ENCODE measurements around the gene CEP192.

The CEP192 gene

DNA sequence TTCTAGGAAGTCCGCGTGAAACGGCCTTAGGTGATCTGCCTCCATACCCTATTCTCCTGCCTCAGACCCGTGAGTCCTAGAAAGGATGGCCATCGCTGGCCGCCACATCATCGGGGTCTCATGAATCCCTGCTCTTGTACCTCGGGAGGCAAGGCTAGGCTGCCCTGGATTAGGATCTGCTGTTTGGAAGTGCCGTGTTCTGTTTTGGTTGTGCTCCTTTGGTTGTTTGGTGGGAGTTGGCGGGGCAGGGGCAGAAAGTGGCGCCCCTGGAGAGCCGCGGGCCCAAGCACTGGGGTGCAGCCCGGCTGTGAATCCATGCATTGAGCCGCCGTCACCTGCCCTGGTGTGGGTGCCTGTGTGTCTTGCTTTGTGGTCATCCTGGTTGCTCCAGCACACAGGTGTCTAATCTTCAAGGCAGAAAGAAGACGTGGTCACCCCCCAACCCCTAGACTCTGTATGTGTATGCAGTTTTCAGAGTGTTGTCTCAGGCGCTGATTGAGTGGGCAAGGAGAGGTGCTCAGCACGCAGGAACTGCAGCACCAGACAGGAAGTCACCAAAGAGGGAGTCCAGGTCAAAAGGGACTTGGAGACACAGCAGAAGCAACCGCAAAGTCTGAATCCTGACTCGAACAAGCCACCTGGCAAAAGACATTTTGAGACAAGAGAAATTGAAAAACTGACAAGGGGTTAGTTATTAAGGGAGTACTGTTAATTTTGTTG, 147.4 kb downstream of the CEP192 start:
- H3K4me1 Mint-ChIP-seq (ENCODE audit: low read depth): peaks cover 21% of the 10 kb centered on the region
- peaks cover 5% of the 10 kb centered on the region for H3K36me3 Mint-ChIP-seq (ENCODE audit: low read depth)
- peaks cover 15% of the 10 kb centered on the region for H3K27me3 Mint-ChIP-seq (ENCODE audit: low read depth)
- H3K27ac Mint-ChIP-seq: peak overlapping the region; percentile 85
- DNase-seq (ENCODE audit: low spot score): no peak
- peak overlapping the region; percentile 95 for H3K4me3 Mint-ChIP-seq
- H3K9me3 Mint-ChIP-seq: peaks cover 10% of the 10 kb centered on the region

- Mint-ChIP-seq H3K4me1 (ENCODE audit: low read depth) (peaks cover 21% of the 10 kb centered on the region), H3K36me3 (ENCODE audit: low read depth) (peaks cover 5% of the 10 kb centered on the region), H3K27ac (no peak overlapping the region), H3K27me3 (ENCODE audit: low read depth) (peaks cover 15% of the 10 kb centered on the region), H3K4me3 (no peak overlapping the region), H3K9me3 (peaks cover 12% of the 10 kb centered on the region)
- DNase-seq (ENCODE audit: low spot score): no peak
Observed at GRCh38 chr18:13139885-13140450, 148.8 kb downstream of the CEP192 start.

- peaks cover 7% of the 10 kb centered on the region for H3K27me3 Mint-ChIP-seq (ENCODE audit: low read depth)
- no peak overlapping the region for H3K27ac Mint-ChIP-seq
- peaks cover 5% of the 10 kb centered on the region for H3K36me3 Mint-ChIP-seq (ENCODE audit: low read depth)
- H3K4me1 Mint-ChIP-seq (ENCODE audit: low read depth): peaks cover 17% of the 10 kb centered on the region
- no peak overlapping the region for H3K4me3 Mint-ChIP-seq
- no peak for DNase-seq (ENCODE audit: low spot score)
- peaks cover 19% of the 10 kb centered on the region for H3K9me3 Mint-ChIP-seq
Observed at GRCh38 chr18:13141209-13141608, 150.0 kb downstream of the CEP192 start.

GRCh38 chr18:13145636-13146190, 154.6 kb downstream of the CEP192 start:
- Mint-ChIP-seq H3K4me3 (no peak overlapping the region), H3K4me1 (ENCODE audit: low read depth) (peaks cover 2% of the 10 kb centered on the region), H3K27me3 (ENCODE audit: low read depth) (peaks cover 21% of the 10 kb centered on the region), H3K27ac (no peak overlapping the region), H3K9me3 (peaks cover 13% of the 10 kb centered on the region), H3K36me3 (ENCODE audit: low read depth) (no peaks in the 10 kb centered on the region)
- DNase-seq (ENCODE audit: low spot score): no peak

DNA sequence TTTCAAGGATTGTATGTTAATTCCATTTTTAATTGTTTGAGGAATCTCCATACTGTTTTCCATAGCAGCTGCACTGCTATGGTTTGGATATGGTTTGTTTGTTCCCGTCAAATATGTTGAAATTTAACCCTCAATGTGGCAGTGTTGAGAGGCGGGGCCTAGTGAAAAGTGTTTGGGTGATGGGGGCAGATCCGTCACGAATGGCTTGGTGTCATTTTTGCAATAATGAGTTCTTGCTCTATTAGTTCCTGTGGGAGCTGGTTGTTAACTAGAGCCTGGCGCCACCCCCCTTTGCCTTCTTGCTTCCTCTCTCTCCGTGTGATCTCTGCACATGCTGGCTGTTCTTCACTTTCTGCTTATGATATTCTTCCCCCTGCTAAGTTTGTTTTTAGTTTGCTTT, 156.0 kb downstream of the CEP192 start:
- no peak overlapping the region for H3K4me3 Mint-ChIP-seq
- peaks cover 2% of the 10 kb centered on the region for H3K4me1 Mint-ChIP-seq (ENCODE audit: low read depth)

DNA sequence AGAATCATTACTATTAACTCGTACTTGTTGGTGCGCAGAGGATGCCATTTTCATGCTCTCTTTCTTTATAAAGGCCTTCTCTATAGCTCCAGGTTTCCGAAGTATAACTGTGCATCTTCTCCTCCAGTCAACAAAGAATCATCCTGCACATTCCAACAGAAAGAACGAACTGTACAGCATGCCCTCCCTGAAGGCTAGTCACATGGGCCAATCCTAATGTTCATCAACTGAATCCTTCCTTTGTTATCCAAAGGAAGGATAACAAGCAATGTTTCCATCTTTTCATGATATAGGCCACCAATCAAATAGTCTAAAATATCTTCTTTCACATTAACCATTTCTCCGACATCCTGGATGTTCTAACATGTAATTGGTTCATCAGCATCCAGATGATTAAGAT, 160.5 kb downstream of the CEP192 start:
- peaks cover 14% of the 10 kb centered on the region for H3K9me3 Mint-ChIP-seq
- H3K4me1 Mint-ChIP-seq (ENCODE audit: low read depth): peaks cover 2% of the 10 kb centered on the region
- DNase-seq (ENCODE audit: low spot score): no peak
- H3K4me3 Mint-ChIP-seq: no peak overlapping the region
- peaks cover 34% of the 10 kb centered on the region for H3K27me3 Mint-ChIP-seq (ENCODE audit: low read depth)
- H3K36me3 Mint-ChIP-seq (ENCODE audit: low read depth): no peaks in the 10 kb centered on the region
- H3K27ac Mint-ChIP-seq: no peak overlapping the region

More for the DNA sequence above, 156.0 kb downstream of the CEP192 start:
- Mint-ChIP-seq H3K9me3 (peaks cover 13% of the 10 kb centered on the region), H3K36me3 (ENCODE audit: low read depth) (no peaks in the 10 kb centered on the region), H3K27me3 (ENCODE audit: low read depth) (peaks cover 26% of the 10 kb centered on the region), H3K27ac (no peak overlapping the region)
- no peak for DNase-seq (ENCODE audit: low spot score)

DNA sequence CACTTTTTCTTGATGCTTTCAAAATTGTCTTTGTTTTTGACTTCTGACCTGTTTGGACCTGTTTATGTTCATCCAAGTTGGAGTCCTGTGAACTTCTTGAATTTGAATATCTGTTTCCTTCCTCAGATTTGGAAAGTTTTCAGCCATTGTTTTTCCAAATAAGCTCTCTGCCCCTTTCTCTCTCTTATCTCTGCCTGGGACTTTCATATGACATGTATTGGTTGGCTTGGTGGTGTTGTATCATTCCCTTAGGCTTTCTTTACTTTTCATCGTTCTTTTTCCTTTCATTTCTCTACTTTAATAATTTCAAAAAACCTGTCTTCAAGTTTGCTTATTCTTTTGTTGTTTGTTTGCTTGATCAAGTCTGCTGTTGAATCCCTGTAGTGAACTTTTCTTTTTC, 167.3 kb downstream of the CEP192 start:
- H3K4me3 Mint-ChIP-seq: no peak overlapping the region
- H3K36me3 Mint-ChIP-seq (ENCODE audit: low read depth): peaks cover 5% of the 10 kb centered on the region
- H3K4me1 Mint-ChIP-seq (ENCODE audit: low read depth): no peaks in the 10 kb centered on the region
- no peak overlapping the region for H3K27ac Mint-ChIP-seq
- peaks cover 8% of the 10 kb centered on the region for H3K27me3 Mint-ChIP-seq (ENCODE audit: low read depth)
- no peak for DNase-seq (ENCODE audit: low spot score)
- H3K9me3 Mint-ChIP-seq: peaks cover 38% of the 10 kb centered on the region

DNA sequence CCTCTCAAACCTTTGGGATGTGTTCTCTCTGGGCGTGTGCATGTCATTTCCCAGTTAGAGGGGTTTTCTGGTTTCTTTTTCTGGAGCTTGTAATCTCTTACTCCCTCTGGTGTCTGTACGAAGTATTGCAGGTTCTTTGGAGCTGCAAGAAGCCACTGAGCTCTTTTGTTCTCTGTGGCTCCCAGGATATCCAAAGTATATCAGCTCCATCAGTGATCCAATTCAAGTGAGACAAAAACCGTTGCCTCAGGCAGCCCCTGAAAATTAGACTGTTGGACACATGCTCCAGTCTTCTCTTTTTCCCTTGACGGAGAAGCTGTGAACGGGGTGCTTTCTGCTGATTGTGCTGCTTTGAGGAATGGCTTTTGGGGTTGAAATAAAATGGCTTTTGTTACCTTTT, 168.4 kb downstream of the CEP192 start:
- DNase-seq (ENCODE audit: low spot score): no peak

GRCh38 chr18:13161276-13161899, 170.2 kb downstream of the CEP192 start:
- DNase-seq (ENCODE audit: low spot score): no peak
- Mint-ChIP-seq H3K4me3 (no peak overlapping the region), H3K27ac (no peak overlapping the region), H3K4me1 (ENCODE audit: low read depth) (no peaks in the 10 kb centered on the region), H3K36me3 (ENCODE audit: low read depth) (peaks cover 5% of the 10 kb centered on the region), H3K27me3 (ENCODE audit: low read depth) (peaks cover 10% of the 10 kb centered on the region), H3K9me3 (peaks cover 27% of the 10 kb centered on the region)

More for the DNA sequence above, 168.4 kb downstream of the CEP192 start:
- Mint-ChIP-seq H3K4me3 (no peak overlapping the region), H3K27ac (no peak overlapping the region), H3K9me3 (peaks cover 38% of the 10 kb centered on the region), H3K36me3 (ENCODE audit: low read depth) (peaks cover 5% of the 10 kb centered on the region), H3K4me1 (ENCODE audit: low read depth) (no peaks in the 10 kb centered on the region), H3K27me3 (ENCODE audit: low read depth) (peaks cover 5% of the 10 kb centered on the region)

DNA sequence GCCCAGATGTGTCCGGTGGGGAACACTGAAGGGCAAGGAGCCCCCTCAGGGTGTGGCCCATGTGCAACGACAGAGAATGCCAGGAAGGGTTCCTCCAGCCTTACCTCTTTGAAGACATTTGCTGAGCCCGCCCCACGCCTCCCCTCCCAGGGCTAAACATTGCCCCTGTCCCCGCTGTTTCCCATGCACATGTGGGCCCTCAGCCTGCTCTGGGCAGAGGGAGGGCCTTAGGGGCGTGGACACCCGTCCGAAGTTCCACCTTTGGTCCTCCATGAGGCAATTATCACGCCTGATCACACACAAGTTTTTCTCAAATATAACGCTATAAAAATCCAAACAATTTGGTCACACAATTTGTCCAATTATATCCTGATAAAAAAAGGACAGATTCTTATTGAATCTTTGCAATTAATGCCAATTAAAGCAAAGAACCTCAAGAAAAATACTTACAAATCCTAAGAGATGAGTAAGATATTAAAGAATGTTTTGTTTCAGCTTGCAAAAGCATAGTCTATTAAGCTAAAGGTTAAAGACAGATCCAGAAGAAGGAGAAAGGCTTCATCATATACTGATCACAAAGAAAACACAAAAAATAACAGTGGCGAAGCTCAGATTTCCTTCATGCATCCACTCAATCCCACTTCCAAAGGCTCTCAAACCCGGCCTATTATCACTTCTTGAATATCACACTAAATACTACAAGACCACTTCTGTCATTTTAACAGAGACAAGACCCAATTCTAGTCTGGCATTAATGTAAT, 172.2 kb downstream of the CEP192 start:
- Mint-ChIP-seq H3K36me3 (ENCODE audit: low read depth) (peaks cover 4% of the 10 kb centered on the region), H3K4me3 (no peak overlapping the region), H3K4me1 (ENCODE audit: low read depth) (no peaks in the 10 kb centered on the region), H3K27me3 (ENCODE audit: low read depth) (peaks cover 23% of the 10 kb centered on the region), H3K27ac (no peak overlapping the region), H3K9me3 (peaks cover 12% of the 10 kb centered on the region)
- DNase-seq (ENCODE audit: low spot score): no peak

GRCh38 chr18:13164406-13164805, 173.2 kb downstream of the CEP192 start:
- H3K27ac Mint-ChIP-seq: no peak overlapping the region
- H3K4me1 Mint-ChIP-seq (ENCODE audit: low read depth): no peaks in the 10 kb centered on the region
- no peak overlapping the region for H3K4me3 Mint-ChIP-seq
- H3K9me3 Mint-ChIP-seq: peaks cover 2% of the 10 kb centered on the region
- no peak for DNase-seq (ENCODE audit: low spot score)
- H3K27me3 Mint-ChIP-seq (ENCODE audit: low read depth): peaks cover 31% of the 10 kb centered on the region
- no peaks in the 10 kb centered on the region for H3K36me3 Mint-ChIP-seq (ENCODE audit: low read depth)

GRCh38 chr18:13165636-13166423, 174.7 kb downstream of the CEP192 start:
- DNase-seq (ENCODE audit: low spot score): no peak
- H3K36me3 Mint-ChIP-seq (ENCODE audit: low read depth): no peaks in the 10 kb centered on the region
- H3K27ac Mint-ChIP-seq: no peak overlapping the region
- no peak overlapping the region for H3K4me3 Mint-ChIP-seq
- no peaks in the 10 kb centered on the region for H3K9me3 Mint-ChIP-seq
- peaks cover 44% of the 10 kb centered on the region for H3K27me3 Mint-ChIP-seq (ENCODE audit: low read depth)
- no peaks in the 10 kb centered on the region for H3K4me1 Mint-ChIP-seq (ENCODE audit: low read depth)

GRCh38 chr18:13173578-13174145, 182.5 kb downstream of the CEP192 start:
- DNase-seq (ENCODE audit: low spot score): no peak
- no peak overlapping the region for H3K4me3 Mint-ChIP-seq
- no peaks in the 10 kb centered on the region for H3K36me3 Mint-ChIP-seq (ENCODE audit: low read depth)
- H3K27me3 Mint-ChIP-seq (ENCODE audit: low read depth): peaks cover 25% of the 10 kb centered on the region
- peaks cover 5% of the 10 kb centered on the region for H3K4me1 Mint-ChIP-seq (ENCODE audit: low read depth)
- H3K9me3 Mint-ChIP-seq: no peaks in the 10 kb centered on the region
- no peak overlapping the region for H3K27ac Mint-ChIP-seq
